Lung (tissue), 12 donors: Measurements from ENCODE around the gene ADARB1. TPM values are rescaled to one million over a fixed set of nuclear protein-coding genes. Genes with fewer than 3 reads are reported as not detected.

Experiments used
- ATAC-seq: fragments of 200-7000 bp; cut with Tn5 transposase; one replicate; pipeline ENCODE4 v1.9.1; 2020; ENCODE audit warnings: moderate number of reproducible peaks; ENCODE audit not compliant: insufficient read depth, low FRiP score
- DNase-seq, 3 donors: peaks; one replicate each; pipeline ENCODE4 v3.0.0-alpha.2; 2013 to 2017
- H3K27ac ChIP-seq, 2 donors: one replicate each; pipeline ENCODE4 v1.5.1; 2013; ENCODE audit warnings: mild to moderate bottlenecking in 2 of 2, moderate library complexity in 2 of 2, control low read depth in 1 of 2, inconsistent platforms in 1 of 2, low read depth in 1 of 2, low read length in 1 of 2
- H3K27me3 ChIP-seq, 3 donors: one replicate each; pipeline ENCODE4 v1.5.1; 2013; ENCODE audit warnings: low read length in 2 of 3; ENCODE audit not compliant: control insufficient read depth in 3 of 3, insufficient read depth in 3 of 3
- H3K36me3 ChIP-seq, 4 donors: one replicate each; pipeline ENCODE4 v1.5.1; 2013; ENCODE audit warnings: low read length in 4 of 4, mild to moderate bottlenecking in 1 of 4, moderate library complexity in 1 of 4; ENCODE audit not compliant: control insufficient read depth in 4 of 4, insufficient read depth in 4 of 4
- H3K4me1 ChIP-seq, 5 donors: one replicate each; pipeline ENCODE4 v1.5.1; 2013; ENCODE audit warnings: low read length in 5 of 5, mild to moderate bottlenecking in 2 of 5, moderate library complexity in 1 of 5; ENCODE audit not compliant: control insufficient read depth in 5 of 5, insufficient read depth in 5 of 5
- H3K4me3 ChIP-seq: one replicate; pipeline ENCODE4 v1.5.1; 2013; ENCODE audit warnings: mild to moderate bottlenecking, control low read depth, moderate library complexity
- H3K9ac ChIP-seq, 2 donors: one replicate each; pipeline ENCODE4 v1.5.1; 2013; ENCODE audit warnings: low read length in 2 of 2, control low read depth in 1 of 2; ENCODE audit not compliant: insufficient read depth in 1 of 2
- H3K9me3 ChIP-seq, 4 donors: one replicate each; pipeline ENCODE4 v1.5.1; 2013; ENCODE audit warnings: low read length in 3 of 4, mild to moderate bottlenecking in 1 of 4, moderate library complexity in 1 of 4; ENCODE audit not compliant: control insufficient read depth in 4 of 4, insufficient read depth in 3 of 4
- WGBS, 2 donors: extraction: QIAGEN DNeasy Blood & Tissue Kit; methylation state at CpG; one replicate each; pipeline ENCODE4 v1.1.7; 2013; 5-methylcytosine and 5-hydroxymethylcytosine counted together
- polyA plus RNA-seq, 2 donors: library from polyadenylated mRNA; stranded (reverse); fragments of 200-250 nt; gene quantifications; one replicate each; pipeline ENCODE4 v1.2.1, GENCODE V29; 2013
- total RNA-seq, 2 donors: library from RNA; depleted of rRNA in 1 of 2; stranded (reverse); fragments of >200 nt in 1 of 2; gene quantifications; one replicate each; pipeline ENCODE4 v1.2.1, GENCODE V29; 2014 to 2021
- TF ChIP-seq, protein P1 (sequence below): IDR thresholded peaks from 2 replicates; pipeline ENCODE4 v1.5.1; 2012; ENCODE audit warnings: mild to moderate bottlenecking; ENCODE audit errors: control extremely low read depth, extremely low read depth
- donor health status: control.
- donor health status: control.
- donor health status: Bipolar disorder and iron deficiency.
- donor health status: healthy.
- donor health status: DM: yes; HTN: yes; CAD: no.

ADARB1 gene
- total and polyA plus RNA-seq, 4 donors: 13.4 to 47.7 (median 32.6) TPM

DNA sequence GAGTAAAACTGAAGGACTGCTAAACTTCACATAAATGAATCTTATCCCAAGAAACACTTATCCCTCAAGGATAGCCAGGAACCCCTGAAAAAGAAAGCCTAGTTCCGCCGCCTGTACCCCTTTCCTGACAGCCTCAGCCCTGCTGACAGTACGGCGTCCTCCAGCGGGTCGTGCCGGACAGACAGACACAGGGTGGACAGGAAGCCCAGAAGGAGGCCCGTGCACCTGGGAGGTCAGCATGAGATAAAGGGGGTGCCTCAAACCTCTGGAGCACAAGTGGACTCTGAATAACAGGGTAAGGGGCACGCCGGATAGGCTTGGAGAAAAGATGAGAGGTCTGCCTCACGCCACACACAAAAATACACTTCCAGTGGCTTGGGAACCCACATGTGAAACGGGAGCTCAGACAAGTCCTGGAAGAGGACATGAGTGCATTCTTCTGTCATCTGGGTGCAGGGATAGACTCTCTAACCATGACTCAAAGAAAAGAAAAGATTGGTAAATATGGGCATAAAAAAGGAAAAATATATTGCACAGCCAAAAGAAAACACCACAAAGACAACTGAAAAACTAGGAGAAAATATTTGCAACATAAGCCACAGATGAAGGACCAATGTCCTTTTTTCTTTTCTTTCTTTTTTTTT is 17.3 kb upstream of the ADARB1 start:
- Histone ChIP-seq H3K27me3 (no peaks in the 10 kb centered on the region), H3K9ac (no peak overlapping the region), H3K4me1 (peaks cover 0 to 13% (median 6%) of the 10 kb centered on the region in 5 donors), H3K9me3 (no peaks in the 10 kb centered on the region), H3K4me3 (no peak overlapping the region), H3K27ac (peak overlapping the region in 1 of 2 donors; percentile 12), H3K36me3 (no peaks in the 10 kb centered on the region)
- TF ChIP-seq, protein P1, sequence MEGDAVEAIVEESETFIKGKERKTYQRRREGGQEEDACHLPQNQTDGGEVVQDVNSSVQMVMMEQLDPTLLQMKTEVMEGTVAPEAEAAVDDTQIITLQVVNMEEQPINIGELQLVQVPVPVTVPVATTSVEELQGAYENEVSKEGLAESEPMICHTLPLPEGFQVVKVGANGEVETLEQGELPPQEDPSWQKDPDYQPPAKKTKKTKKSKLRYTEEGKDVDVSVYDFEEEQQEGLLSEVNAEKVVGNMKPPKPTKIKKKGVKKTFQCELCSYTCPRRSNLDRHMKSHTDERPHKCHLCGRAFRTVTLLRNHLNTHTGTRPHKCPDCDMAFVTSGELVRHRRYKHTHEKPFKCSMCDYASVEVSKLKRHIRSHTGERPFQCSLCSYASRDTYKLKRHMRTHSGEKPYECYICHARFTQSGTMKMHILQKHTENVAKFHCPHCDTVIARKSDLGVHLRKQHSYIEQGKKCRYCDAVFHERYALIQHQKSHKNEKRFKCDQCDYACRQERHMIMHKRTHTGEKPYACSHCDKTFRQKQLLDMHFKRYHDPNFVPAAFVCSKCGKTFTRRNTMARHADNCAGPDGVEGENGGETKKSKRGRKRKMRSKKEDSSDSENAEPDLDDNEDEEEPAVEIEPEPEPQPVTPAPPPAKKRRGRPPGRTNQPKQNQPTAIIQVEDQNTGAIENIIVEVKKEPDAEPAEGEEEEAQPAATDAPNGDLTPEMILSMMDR: no peak
- ATAC-seq: no peak
- DNase-seq: no peak
- WGBS, 2 donors: 76 to 79% methylated on average over 12 of the region's 12 CpGs

DNA sequence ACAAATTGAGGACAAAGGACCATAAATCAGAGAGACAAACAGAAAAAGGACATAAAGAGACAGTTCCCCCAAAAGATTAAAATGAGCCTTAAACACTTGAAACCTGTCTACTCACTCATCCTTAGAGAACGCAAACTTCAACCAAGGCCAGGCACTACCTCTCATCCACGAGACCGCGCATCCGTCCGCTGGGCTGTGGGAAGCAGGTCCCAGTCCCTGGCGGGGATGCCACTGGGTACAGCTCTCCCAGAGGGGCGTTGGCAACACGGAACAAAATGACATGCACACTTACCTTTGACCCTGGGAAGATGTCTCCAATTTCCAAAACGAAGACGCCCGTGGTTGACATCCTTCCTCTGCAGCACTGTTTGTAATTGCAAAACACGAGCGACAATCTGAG is 16.5 kb upstream of the ADARB1 start:
- Histone ChIP-seq H3K4me3 (no peak overlapping the region), H3K4me1 (peaks cover 0 to 13% (median 6%) of the 10 kb centered on the region in 5 donors), H3K9ac (no peak overlapping the region), H3K27ac (no peak overlapping the region), H3K9me3 (no peaks in the 10 kb centered on the region), H3K36me3 (no peaks in the 10 kb centered on the region), H3K27me3 (no peaks in the 10 kb centered on the region)
- ATAC-seq (no peak), DNase-seq (no peak)
- TF ChIP-seq, protein P1: no peak
- WGBS, 2 donors: 78 to 82% methylated on average over 14 of the region's 14 CpGs

GRCh38 chr21:45059121-45059520 is 15.3 kb upstream of the ADARB1 start:
- no peak overlapping the region for H3K4me3 ChIP-seq
- no peak for DNase-seq
- no peak overlapping the region for H3K9ac ChIP-seq
- 71 to 74% methylated on average over 4 of the region's 4 CpGs for WGBS, 2 donors
- H3K27ac ChIP-seq: no peak overlapping the region
- H3K9me3 ChIP-seq: no peaks in the 10 kb centered on the region
- H3K27me3 ChIP-seq: no peaks in the 10 kb centered on the region
- H3K36me3 ChIP-seq: no peaks in the 10 kb centered on the region
- TF ChIP-seq, protein P1: no peak
- ATAC-seq: no peak
- peaks cover 0 to 9% (median 4%) of the 10 kb centered on the region in 5 donors for H3K4me1 ChIP-seq

- 72 to 86% methylated on average over 8 of the region's 8 CpGs for WGBS, 2 donors
- DNase-seq (peak in 1 of 3 donors; percentile 55), ATAC-seq (no peak)
- no peak overlapping the region for H3K4me3 ChIP-seq
- TF ChIP-seq, protein P1: no peak
- peaks cover 0 to 9% (median 0%) of the 10 kb centered on the region in 5 donors for H3K4me1 ChIP-seq
- H3K27ac ChIP-seq: no peak overlapping the region
- no peaks in the 10 kb centered on the region for H3K9me3 ChIP-seq
- no peaks in the 10 kb centered on the region for H3K36me3 ChIP-seq
- H3K27me3 ChIP-seq: no peaks in the 10 kb centered on the region
- no peak overlapping the region for H3K9ac ChIP-seq
Observed at GRCh38 chr21:45060089-45060488, 14.3 kb upstream of the ADARB1 start.
